SK-N-SH (cell line): ENCODE results near the gene CTSG. TPM values are rescaled to one million over a fixed set of nuclear protein-coding genes. Genes with fewer than 3 reads are reported as not detected.

Experiments
- CTCF ChIA-PET: fragments of 300-600, 350-600 bp; formaldehyde crosslinking; extraction: SDS; loops from one replicate; lab custom pipeline; 2021; lab: Yijun Ruan, JAX
- POLR2A ChIA-PET: fragments of 350-600 bp; sonication (Branson Sonifier 250); formaldehyde crosslinking; extraction: SDS; loops from one replicate; lab custom pipeline; 2020; ENCODE audit warnings: antibody characterized with exemption, inconsistent platforms; lab: Yijun Ruan, JAX
- DNase-seq: peaks from one replicate; pipeline ENCODE4 v3.0.0; 2012
- H2AFZ ChIP-seq: fragments of 200-600 bp; sonication (generic); 2 replicates; pipeline ENCODE4 v1.8.1; 2016; ENCODE audit warnings: antibody characterized with exemption, mild to moderate bottlenecking, low read depth
- H3F3A ChIP-seq: fragments of 200-600 bp; sonication (generic); replicated peaks from 2 replicates; pipeline ENCODE3; 2016; ENCODE audit warnings: antibody characterized with exemption, mild to moderate bottlenecking; ENCODE audit not compliant: insufficient read depth
- H3K27ac ChIP-seq, 2 experiments: fragments of 200-500 bp in 1 of 2; fragments of 200-600 bp in 1 of 2; sonication (Bioruptor generic) in 1 of 2; sonication (generic), shearing (Covaris generic) in 1 of 2; 2 replicates each; pipeline versions ENCODE4 v1.5.1 to v1.6.1; 2014 to 2016; ENCODE audit warnings: low read depth in 2 of 2, inconsistent platforms in 1 of 2, low read length in 1 of 2, mild to moderate bottlenecking in 1 of 2, mixed read lengths in 1 of 2
- H3K27me3 ChIP-seq: fragments of 200-600 bp; sonication (generic), shearing (Covaris generic); 2 replicates; pipeline ENCODE4 v1.6.1; 2016; ENCODE audit warnings: mixed run types; ENCODE audit not compliant: insufficient read depth
- H3K36me3 ChIP-seq, 2 experiments: fragments of 200-500 bp in 1 of 2; fragments of 200-600 bp in 1 of 2; sonication (Bioruptor generic) in 1 of 2; sonication (generic) in 1 of 2; replicated peaks in 1 of 2; 2 replicates each; pipeline versions ENCODE3 to v1.5.1; 2014 to 2016; ENCODE audit warnings: low read length in 1 of 2, mild to moderate bottlenecking in 1 of 2; ENCODE audit not compliant: insufficient read depth in 2 of 2, control insufficient read depth in 1 of 2
- H3K4me1 ChIP-seq, 2 experiments: fragments of 200-500 bp in 1 of 2; fragments of 200-600 bp in 1 of 2; sonication (Bioruptor generic) in 1 of 2; sonication (generic), shearing (Covaris generic) in 1 of 2; 2 replicates each; pipeline versions ENCODE4 v1.5.1 to v1.6.1; 2014 to 2016; ENCODE audit warnings: low read depth in 1 of 2, low read length in 1 of 2, mixed run types in 1 of 2; ENCODE audit not compliant: insufficient read depth in 2 of 2, control insufficient read depth in 1 of 2
- H3K4me2 ChIP-seq: fragments of 200-600 bp; sonication (generic), shearing (Covaris generic); 2 replicates; pipeline ENCODE4 v1.6.1; 2017; ENCODE audit warnings: mixed run types
- H3K4me3 ChIP-seq, 2 experiments: fragments of 200-500 bp in 1 of 2; fragments of 200-600 bp in 1 of 2; sonication (Bioruptor generic) in 1 of 2; sonication (generic), shearing (Covaris generic) in 1 of 2; 2 replicates each; pipeline versions ENCODE4 v1.5.1 to v1.8.1; 2014 to 2016; ENCODE audit warnings: low read depth in 2 of 2, inconsistent platforms in 1 of 2, low read length in 1 of 2, mild to moderate bottlenecking in 1 of 2, mixed read lengths in 1 of 2, moderate library complexity in 1 of 2
- H3K79me2 ChIP-seq: fragments of 200-600 bp; sonication (generic); 2 replicates; pipeline ENCODE4 v1.8.1; 2017; ENCODE audit warnings: mild to moderate bottlenecking; ENCODE audit not compliant: insufficient read depth
- H3K9ac ChIP-seq: fragments of 200-600 bp; sonication (generic); 2 replicates; pipeline ENCODE4 v1.6.1; 2017; ENCODE audit warnings: mixed run types
- H3K9me2 ChIP-seq: fragments of 200-600 bp; sonication (generic); 2 replicates; pipeline ENCODE4 v1.6.1; 2017; ENCODE audit warnings: mixed run types
- H3K9me3 ChIP-seq: fragments of 200-600 bp; sonication (generic); 2 replicates; pipeline ENCODE4 v1.6.1; 2017; ENCODE audit warnings: mixed run types, mild to moderate bottlenecking, moderate library complexity
- H4K20me1 ChIP-seq: fragments of 200-600 bp; sonication (generic); 2 replicates; pipeline ENCODE4 v1.6.1; 2017; ENCODE audit warnings: mild to moderate bottlenecking, mixed run types; ENCODE audit not compliant: insufficient read depth
- CTCF ChIP-seq: fragments of 200-600 bp; sonication (generic); IDR thresholded peaks from 2 replicates; pipeline ENCODE4 v1.6.1; 2017; ENCODE audit warnings: antibody characterized with exemption, mild to moderate bottlenecking, moderate library complexity
- ELF1 ChIP-seq: IDR thresholded peaks from 2 replicates; pipeline ENCODE4 v1.4.0; 2012
- FOSL2 ChIP-seq: IDR thresholded peaks from 2 replicates; pipeline ENCODE4 v1.4.0; 2012; ENCODE audit warnings: low read depth, mild to moderate bottlenecking, moderate library complexity, borderline replicate concordance
- FOXJ3 ChIP-seq: sonication (generic); formaldehyde crosslinking; IDR thresholded peaks from 2 replicates; pipeline ENCODE4 v1.5.1; 2020; ENCODE audit warnings: mild to moderate bottlenecking, missing genetic modification reagents
- FOXM1 ChIP-seq: IDR thresholded peaks from 2 replicates; pipeline ENCODE4 v1.4.0; 2012; ENCODE audit warnings: low read depth, mild to moderate bottlenecking
- GABPA ChIP-seq: IDR thresholded peaks from 2 replicates; pipeline ENCODE4 v1.4.0; 2012; ENCODE audit warnings: low read depth, mild to moderate bottlenecking
- IRF3 ChIP-seq: fragments of 150-350 bp; IDR thresholded peaks from 2 replicates; pipeline ENCODE4 v1.6.1; 2016; ENCODE audit warnings: mild to moderate bottlenecking, low read depth, low read length
- POLR2AphosphoS5 ChIP-seq: IDR thresholded peaks from 2 replicates; pipeline ENCODE4 v1.6.1; 2012; ENCODE audit warnings: low read depth, low read length
- REST ChIP-seq: IDR thresholded peaks from 2 replicates; pipeline ENCODE4 v1.6.1; 2012; ENCODE audit warnings: mild to moderate bottlenecking, low read depth, low read length, moderate library complexity
- RFX5 ChIP-seq: IDR thresholded peaks from 2 replicates; pipeline ENCODE4 v1.6.1; 2012; ENCODE audit warnings: mild to moderate bottlenecking, improper control_type of control experiment, low read length
- RXRA ChIP-seq: IDR thresholded peaks from 2 replicates; pipeline ENCODE4 v1.4.0; 2012; ENCODE audit warnings: low read depth, mild to moderate bottlenecking, borderline replicate concordance
- SIN3A ChIP-seq: IDR thresholded peaks from 2 replicates; pipeline ENCODE4 v1.6.1; 2012; ENCODE audit warnings: low read depth, mild to moderate bottlenecking, low read length, moderate library complexity, borderline replicate concordance
- SMC3 ChIP-seq: IDR thresholded peaks from 2 replicates; pipeline ENCODE4 v1.6.1; 2012; ENCODE audit warnings: low read depth, low read length, improper control_type of control experiment
- TCF12 ChIP-seq: IDR thresholded peaks from 2 replicates; pipeline ENCODE4 v1.4.0; 2012
- USF2 ChIP-seq: fragments of 150-350 bp; IDR thresholded peaks from 2 replicates; pipeline ENCODE4 v1.6.1; 2017; ENCODE audit warnings: antibody characterized with exemption, low read length, low read depth, borderline replicate concordance
- YY1 ChIP-seq: IDR thresholded peaks from 2 replicates; pipeline ENCODE4 v1.4.0; 2012; ENCODE audit warnings: low read depth, mild to moderate bottlenecking
- WGBS: methylation state at CpG from one replicate; pipeline ENCODE4 v1.1.6; 2017; ENCODE audit warnings: low lambda C conversion rate; 5-methylcytosine and 5-hydroxymethylcytosine counted together
- polyA plus RNA-seq, 3 experiments: library from polyadenylated mRNA; depleted of rRNA; stranded (reverse); fragments of >200 nt; gene quantifications; 2 replicates each; pipeline ENCODE4 v1.2.3, GENCODE V29; 2012
- TF ChIP-seq, protein P1 (sequence below): IDR thresholded peaks from 2 replicates; pipeline ENCODE4; 2012

The CTSG gene
- polyA plus RNA-seq, 1 of the 3 experiments (the other 2 are of a cell fraction): not detected

- no peak for TF ChIP-seq REST
- no peak for TF ChIP-seq FOSL2
- TF ChIP-seq SIN3A: no peak
- TF ChIP-seq IRF3: no peak
- TF ChIP-seq USF2: no peak
- no peak for TF ChIP-seq FOXJ3 (CRISPR knock-in tag)
- no peak for TF ChIP-seq RFX5
- no peak for TF ChIP-seq GABPA
- TF ChIP-seq, all 33 proteins: peak for 0
Measured at GRCh38 chr14:24609655-24610344, 33.8 kb upstream of the CTSG start, which contains the start of gene GZMH (continued).

GRCh38 chr14:24607635-24608514, 31.8 kb upstream of the CTSG start:
- Histone ChIP-seq H3K36me3 (no peaks in the 10 kb centered on the region), H3K79me2 (no peaks in the 10 kb centered on the region), H2AFZ (no peak overlapping the region), H3K9me2 (no peaks in the 10 kb centered on the region), H4K20me1 (no peaks in the 10 kb centered on the region), H3K4me2 (no peak overlapping the region), H3K27me3 (no peaks in the 10 kb centered on the region; the same call in 1 of the 2 replicates), H3K27ac (no peak overlapping the region), H3K9ac (no peak overlapping the region), H3K4me3 (no peak overlapping the region), H3K9me3 (no peaks in the 10 kb centered on the region), H3K4me1 (no peaks in the 10 kb centered on the region), H3F3A (no peaks in the 10 kb centered on the region)
- DNase-seq: no peak
- ChIA-PET CTCF (interaction anchor here (1.0 kb wide), 1 partner anchor 12 kb away, joined by 3 read pairs; no protein-coding TSS in a partner anchor), POLR2A (no interaction called here)
- TF ChIP-seq FOXM1: no peak
- no peak for TF ChIP-seq USF2
- no peak for TF ChIP-seq SMC3
- TF ChIP-seq ELF1: no peak
- no peak for TF ChIP-seq YY1
- no peak for TF ChIP-seq POLR2AphosphoS5
- no peak for TF ChIP-seq RXRA
- TF ChIP-seq, protein P1, sequence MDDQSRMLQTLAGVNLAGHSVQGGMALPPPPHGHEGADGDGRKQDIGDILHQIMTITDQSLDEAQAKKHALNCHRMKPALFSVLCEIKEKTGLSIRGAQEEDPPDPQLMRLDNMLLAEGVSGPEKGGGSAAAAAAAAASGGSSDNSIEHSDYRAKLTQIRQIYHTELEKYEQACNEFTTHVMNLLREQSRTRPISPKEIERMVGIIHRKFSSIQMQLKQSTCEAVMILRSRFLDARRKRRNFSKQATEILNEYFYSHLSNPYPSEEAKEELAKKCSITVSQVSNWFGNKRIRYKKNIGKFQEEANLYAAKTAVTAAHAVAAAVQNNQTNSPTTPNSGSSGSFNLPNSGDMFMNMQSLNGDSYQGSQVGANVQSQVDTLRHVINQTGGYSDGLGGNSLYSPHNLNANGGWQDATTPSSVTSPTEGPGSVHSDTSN: no peak
- TF ChIP-seq FOXJ3 (CRISPR knock-in tag): no peak
- no peak for TF ChIP-seq CTCF
- TF ChIP-seq SIN3A: no peak
- no peak for TF ChIP-seq TCF12
- 2% methylated on average over 8 of the region's 8 CpGs for WGBS
